T-helper 2 cell treated with Interferon-gamma antibody and Interleukin-4, amounts not matched to agents 5 μg/mL and 100 μg/mL, for 36 hours (primary cell): Measurements from ENCODE around the gene TTLL7.

Source experiments
- DNase-seq: peaks from one replicate; pipeline ENCODE4 v3.0.0; 2021; ENCODE audit warnings: low spot score
- H3K27ac Mint-ChIP-seq: one replicate; pipeline ENCODE4 v1.8.0; 2021; ENCODE audit warnings: mild to moderate bottlenecking, mixed read lengths
- H3K27me3 Mint-ChIP-seq: one replicate; pipeline ENCODE4 v1.8.0; 2021; ENCODE audit warnings: low read depth, mixed read lengths
- H3K36me3 Mint-ChIP-seq: one replicate; pipeline ENCODE4 v1.8.0; 2021; ENCODE audit warnings: low read depth, mixed read lengths
- H3K4me1 Mint-ChIP-seq: one replicate; pipeline ENCODE4 v1.8.0; 2021; ENCODE audit warnings: low read depth, mixed read lengths
- H3K4me3 Mint-ChIP-seq: one replicate; pipeline ENCODE4 v1.8.0; 2022; ENCODE audit warnings: mild to moderate bottlenecking, moderate library complexity, mixed read lengths
- H3K9me3 Mint-ChIP-seq: one replicate; pipeline ENCODE4 v1.8.0; 2021; ENCODE audit warnings: mixed read lengths

TTLL7 gene

GRCh38 chr1:83998498-83999315 is at the start of gene TTLL7:
Gene TTLL7, minus strand, starts transcription at chr1:83999132. Its CDS starts 46,921 bp downstream, at chr1:83952211.
- DNase-seq = peak; percentile 67
- Mint-ChIP-seq H3K36me3 (no peaks in the 10 kb centered on the region), H3K27me3 (peaks cover 68% of the 10 kb centered on the region), H3K9me3 (no peaks in the 10 kb centered on the region), H3K4me3 (peak within 1 kb of the TSS; percentile 87), H3K27ac (peak within 1 kb of the TSS; percentile 63), H3K4me1 (peaks cover 24% of the 10 kb centered on the region)

GRCh38 chr1:84042461-84042860 is 43.5 kb upstream of the TTLL7 start:
- Mint-ChIP-seq H3K27ac (no peak overlapping the region), H3K36me3 (no peaks in the 10 kb centered on the region), H3K27me3 (peaks cover 2% of the 10 kb centered on the region), H3K9me3 (no peaks in the 10 kb centered on the region), H3K4me3 (no peak overlapping the region), H3K4me1 (no peaks in the 10 kb centered on the region)
- DNase-seq = no peak

- Mint-ChIP-seq H3K9me3 (no peaks in the 10 kb centered on the region), H3K4me3 (no peak overlapping the region), H3K27ac (no peak overlapping the region), H3K36me3 (no peaks in the 10 kb centered on the region), H3K27me3 (peaks cover 5% of the 10 kb centered on the region), H3K4me1 (no peaks in the 10 kb centered on the region)
- no peak for DNase-seq
These were observed 39.1 kb upstream of the TTLL7 start for GRCh38 chr1:84037758-84038611.

GRCh38 chr1:84031802-84032327 is 32.9 kb upstream of the TTLL7 start:
- Mint-ChIP-seq H3K9me3 (no peaks in the 10 kb centered on the region), H3K4me3 (no peak overlapping the region), H3K36me3 (no peaks in the 10 kb centered on the region), H3K27ac (no peak overlapping the region), H3K27me3 (peaks cover 5% of the 10 kb centered on the region), H3K4me1 (no peaks in the 10 kb centered on the region)
- no peak for DNase-seq

GRCh38 chr1:84027368-84027767 is 28.4 kb upstream of the TTLL7 start:
- DNase-seq = no peak
- H3K4me1 Mint-ChIP-seq = no peaks in the 10 kb centered on the region
- H3K27me3 Mint-ChIP-seq = peaks cover 3% of the 10 kb centered on the region

GRCh38 chr1:84025966-84026365 is 27.0 kb upstream of the TTLL7 start:
- H3K36me3 Mint-ChIP-seq = no peaks in the 10 kb centered on the region
- H3K27ac Mint-ChIP-seq = no peak overlapping the region
- no peak overlapping the region for H3K4me3 Mint-ChIP-seq
- H3K4me1 Mint-ChIP-seq = no peaks in the 10 kb centered on the region
- no peak for DNase-seq
- H3K27me3 Mint-ChIP-seq = peaks cover 3% of the 10 kb centered on the region
- no peaks in the 10 kb centered on the region for H3K9me3 Mint-ChIP-seq

More at GRCh38 chr1:84027368-84027767, 28.4 kb upstream of the TTLL7 start:
- Mint-ChIP-seq H3K4me3 (no peak overlapping the region), H3K9me3 (no peaks in the 10 kb centered on the region), H3K27ac (no peak overlapping the region), H3K36me3 (no peaks in the 10 kb centered on the region)

- H3K9me3 Mint-ChIP-seq = no peaks in the 10 kb centered on the region
- no peak overlapping the region for H3K27ac Mint-ChIP-seq
- no peak overlapping the region for H3K4me3 Mint-ChIP-seq
- no peaks in the 10 kb centered on the region for H3K36me3 Mint-ChIP-seq
- no peak for DNase-seq
- H3K27me3 Mint-ChIP-seq = peaks cover 11% of the 10 kb centered on the region
- no peaks in the 10 kb centered on the region for H3K4me1 Mint-ChIP-seq
These were observed 22.9 kb upstream of the TTLL7 start for GRCh38 chr1:84021822-84022221.

- Mint-ChIP-seq H3K27ac (no peak overlapping the region), H3K36me3 (no peaks in the 10 kb centered on the region), H3K4me1 (no peaks in the 10 kb centered on the region), H3K27me3 (peaks cover 11% of the 10 kb centered on the region), H3K9me3 (no peaks in the 10 kb centered on the region), H3K4me3 (no peak overlapping the region)
- no peak for DNase-seq
These were observed 21.2 kb upstream of the TTLL7 start for GRCh38 chr1:84020151-84020550.

- Mint-ChIP-seq H3K27ac (no peak overlapping the region), H3K36me3 (no peaks in the 10 kb centered on the region), H3K4me3 (no peak overlapping the region), H3K27me3 (peaks cover 8% of the 10 kb centered on the region), H3K9me3 (no peaks in the 10 kb centered on the region), H3K4me1 (no peaks in the 10 kb centered on the region)
- no peak for DNase-seq
These were observed 20.3 kb upstream of the TTLL7 start for GRCh38 chr1:84019217-84019616.

GRCh38 chr1:84013708-84014107 is 14.8 kb upstream of the TTLL7 start:
- H3K9me3 Mint-ChIP-seq = no peaks in the 10 kb centered on the region
- H3K4me3 Mint-ChIP-seq = no peak overlapping the region
- H3K4me1 Mint-ChIP-seq = no peaks in the 10 kb centered on the region
- peaks cover 10% of the 10 kb centered on the region for H3K27me3 Mint-ChIP-seq
- no peak overlapping the region for H3K27ac Mint-ChIP-seq
- peaks cover 2% of the 10 kb centered on the region for H3K36me3 Mint-ChIP-seq
- DNase-seq = no peak

- DNase-seq = no peak
- Mint-ChIP-seq H3K27ac (no peak overlapping the region), H3K4me1 (no peaks in the 10 kb centered on the region), H3K27me3 (peaks cover 7% of the 10 kb centered on the region), H3K36me3 (peaks cover 2% of the 10 kb centered on the region), H3K9me3 (no peaks in the 10 kb centered on the region), H3K4me3 (no peak overlapping the region)
These were observed 13.1 kb upstream of the TTLL7 start for GRCh38 chr1:84012018-84012417.

- Mint-ChIP-seq H3K9me3 (no peaks in the 10 kb centered on the region), H3K27ac (no peak overlapping the region), H3K4me1 (no peaks in the 10 kb centered on the region), H3K36me3 (peaks cover 2% of the 10 kb centered on the region), H3K4me3 (no peak overlapping the region), H3K27me3 (peaks cover 12% of the 10 kb centered on the region)
- DNase-seq = no peak
These were observed 11.2 kb upstream of the TTLL7 start for GRCh38 chr1:84010136-84010535.

GRCh38 chr1:84008631-84009030 is 9.7 kb upstream of the TTLL7 start:
- H3K4me3 Mint-ChIP-seq = no peak overlapping the region
- H3K9me3 Mint-ChIP-seq = no peaks in the 10 kb centered on the region
- H3K27ac Mint-ChIP-seq = no peak overlapping the region
- H3K36me3 Mint-ChIP-seq = peaks cover under 1% of the 10 kb centered on the region
- H3K4me1 Mint-ChIP-seq = no peaks in the 10 kb centered on the region
- DNase-seq = no peak
- peaks cover 17% of the 10 kb centered on the region for H3K27me3 Mint-ChIP-seq

GRCh38 chr1:84006591-84006990 is 7.7 kb upstream of the TTLL7 start:
- no peak overlapping the region for H3K4me3 Mint-ChIP-seq
- no peaks in the 10 kb centered on the region for H3K9me3 Mint-ChIP-seq
- DNase-seq = no peak
- peaks cover 19% of the 10 kb centered on the region for H3K27me3 Mint-ChIP-seq
- no peaks in the 10 kb centered on the region for H3K36me3 Mint-ChIP-seq
- peaks cover 2% of the 10 kb centered on the region for H3K4me1 Mint-ChIP-seq
- no peak overlapping the region for H3K27ac Mint-ChIP-seq
